GM21717 (cell line): ENCODE measurements around the gene MSL2.
A peak's percentile ranks its signal among the peaks of the same experiment; 100 is the strongest.
"Not testable (repeated sequence)": the region's sequence is repeated elsewhere in the genome, so short reads cannot be mapped to it uniquely, and the experiment has no call there.

ENCODE experiments used
- ATAC-seq: cut with Tn5 transposase; IDR thresholded peaks from one replicate; pipeline ENCODE4 v1.9.1; 2021; ENCODE audit warnings: mild to moderate bottlenecking, moderate library complexity; ENCODE audit not compliant: unreplicated experiment

The MSL2 gene

DNA sequence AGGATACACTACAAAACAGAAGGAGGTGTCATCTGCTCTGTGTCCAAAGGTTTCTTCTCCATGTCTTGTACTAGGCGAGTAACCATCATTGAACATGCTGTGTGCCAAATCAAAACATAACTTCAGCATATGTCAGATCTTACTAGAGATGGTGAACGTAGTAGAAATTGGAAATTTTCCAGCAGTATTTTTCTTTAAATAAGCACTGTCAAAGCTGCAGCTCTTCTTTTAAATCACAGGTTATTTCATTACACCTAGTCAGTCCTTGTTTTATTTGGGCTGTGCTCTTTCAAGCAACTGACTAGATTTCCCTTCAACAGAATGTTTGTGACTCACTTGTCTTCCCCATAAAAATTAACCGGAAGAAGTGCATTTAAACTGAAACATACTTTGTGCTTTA, 46.5 kb downstream of the MSL2 start:
- ATAC-seq = no peak

DNA sequence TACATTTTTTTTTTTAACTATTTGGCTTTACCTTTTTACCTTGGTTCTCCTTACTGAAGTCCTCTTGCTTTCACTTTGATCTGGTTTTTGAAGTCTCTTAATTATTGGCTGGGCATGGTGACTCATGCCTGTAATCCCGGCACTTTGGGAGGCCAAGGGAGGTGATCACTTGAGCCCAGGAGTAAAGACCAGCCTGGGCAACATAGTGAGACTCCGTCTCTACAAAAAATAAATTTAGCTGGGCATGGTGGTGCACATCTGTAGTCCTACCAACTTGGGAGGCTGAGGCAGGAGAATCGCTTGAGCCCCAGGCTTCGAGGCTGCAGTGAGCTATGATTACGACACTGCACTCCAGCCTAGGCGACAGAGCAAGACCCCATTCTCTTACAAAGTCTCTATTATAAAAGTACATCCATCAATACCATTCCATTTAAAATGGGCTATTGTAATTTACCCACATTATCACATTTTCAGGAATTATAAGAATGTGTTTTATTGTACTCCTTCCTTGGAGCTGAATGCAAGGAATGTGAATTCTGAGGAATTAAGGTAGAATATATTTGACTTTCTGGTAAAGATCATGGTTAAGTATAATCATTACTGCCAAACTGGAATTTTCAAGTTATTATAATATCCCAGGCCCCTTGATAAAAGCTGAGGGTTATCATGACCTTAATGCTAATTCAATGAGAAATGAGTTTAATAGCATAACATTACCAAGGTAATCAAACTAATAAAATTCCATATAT, 49.0 kb downstream of the MSL2 start:
- no peak for ATAC-seq

DNA sequence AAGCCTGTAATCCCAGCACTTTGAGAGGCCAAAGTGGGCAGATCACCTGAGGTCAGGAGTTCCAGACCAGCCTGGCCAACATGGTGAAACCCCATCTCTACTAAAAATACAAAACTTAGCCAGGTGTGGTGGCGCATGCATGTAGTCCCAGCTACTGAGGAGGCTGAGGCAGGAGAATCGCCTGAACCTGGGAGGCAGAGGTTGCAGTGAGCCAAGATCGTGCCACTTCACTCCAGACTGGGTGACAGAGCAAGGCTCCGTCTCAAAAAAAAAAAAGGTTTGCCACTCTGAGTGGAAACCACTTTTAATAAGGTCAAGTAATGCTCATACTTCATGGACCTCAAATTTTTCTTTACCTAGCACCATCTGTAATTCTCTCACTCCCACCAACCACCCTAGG, 51.7 kb downstream of the MSL2 start:
- not testable (repeated sequence) for ATAC-seq

DNA sequence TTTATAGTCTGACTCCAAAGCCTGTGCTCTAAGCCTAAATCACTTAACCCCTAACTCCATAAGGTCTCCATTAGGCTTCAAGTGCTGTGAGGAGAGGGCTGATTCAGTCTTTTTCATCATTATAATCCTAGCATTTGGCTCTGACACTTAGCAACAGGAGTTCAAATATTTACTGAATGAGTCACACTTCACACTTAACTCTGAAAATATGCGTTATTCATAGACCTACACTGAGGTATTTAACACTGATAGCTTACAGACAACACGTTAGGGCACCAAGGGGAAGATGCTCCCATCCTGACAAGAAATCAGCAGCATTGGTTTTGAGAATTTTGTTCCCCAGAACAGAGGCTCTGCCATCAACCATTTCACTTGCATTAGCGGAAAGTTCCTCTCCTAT, 53.5 kb downstream of the MSL2 start:
- ATAC-seq = no peak

DNA sequence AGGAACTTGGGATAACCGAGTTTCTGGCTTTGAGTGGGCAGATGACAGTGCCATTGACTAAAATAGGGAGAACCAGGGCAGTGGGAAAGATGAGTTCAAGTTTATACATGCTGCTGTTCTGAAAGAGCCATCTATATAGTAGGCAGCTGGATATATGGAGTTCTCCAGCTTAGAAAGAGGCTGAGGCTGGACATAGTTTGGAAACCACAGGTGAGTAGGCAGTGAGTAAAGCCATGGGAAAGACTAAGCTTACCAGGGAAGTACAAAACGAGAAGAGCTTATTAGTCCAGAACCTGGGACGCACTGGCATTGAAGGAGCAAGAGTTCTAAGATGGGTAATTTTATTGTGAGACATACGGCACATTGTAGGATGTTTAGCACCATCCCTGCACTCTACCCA, 54.2 kb downstream of the MSL2 start:
- no peak for ATAC-seq

DNA sequence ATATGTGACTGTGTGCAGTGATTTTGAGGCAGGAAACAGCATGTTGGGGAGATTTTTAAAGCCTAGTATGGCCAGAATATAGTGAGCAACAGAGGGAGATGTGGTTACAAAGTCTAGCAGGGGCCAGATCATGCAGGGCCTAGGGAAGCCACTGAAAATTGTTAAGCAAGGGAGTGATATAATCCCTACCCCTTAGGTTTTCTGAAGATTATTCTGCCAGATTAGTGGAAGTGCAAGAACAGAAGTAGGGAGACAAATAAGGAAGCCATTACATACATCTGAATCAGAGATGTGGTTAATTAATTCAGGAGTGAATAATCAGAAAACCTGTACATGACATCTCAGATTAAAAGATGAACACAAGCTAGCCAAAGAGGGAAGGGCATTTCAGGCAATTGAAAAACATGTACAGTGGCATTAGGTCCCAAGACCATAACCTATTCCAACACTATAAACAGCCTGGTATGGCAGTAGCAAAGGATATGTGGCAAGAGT, 54.8 kb downstream of the MSL2 start:
- ATAC-seq = no peak

DNA sequence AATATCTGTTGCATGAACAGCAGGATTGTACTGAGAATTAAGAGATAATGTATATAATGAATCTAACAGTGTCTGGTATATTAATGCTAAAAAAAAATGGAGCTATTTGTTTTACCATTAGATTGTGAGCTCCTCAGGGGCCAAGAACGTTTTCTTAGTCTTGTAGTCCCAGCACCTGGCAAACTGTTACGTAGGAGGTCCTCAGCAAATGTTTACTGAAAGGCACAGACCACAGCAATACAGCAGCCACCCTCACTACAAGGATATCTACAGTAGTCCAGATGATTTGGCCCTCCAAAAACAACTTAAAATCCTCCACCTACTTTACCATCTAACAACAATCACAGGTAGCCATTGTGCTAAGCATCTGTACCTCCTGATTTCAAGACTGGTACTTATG, 59.7 kb downstream of the MSL2 start:
- no peak for ATAC-seq

DNA sequence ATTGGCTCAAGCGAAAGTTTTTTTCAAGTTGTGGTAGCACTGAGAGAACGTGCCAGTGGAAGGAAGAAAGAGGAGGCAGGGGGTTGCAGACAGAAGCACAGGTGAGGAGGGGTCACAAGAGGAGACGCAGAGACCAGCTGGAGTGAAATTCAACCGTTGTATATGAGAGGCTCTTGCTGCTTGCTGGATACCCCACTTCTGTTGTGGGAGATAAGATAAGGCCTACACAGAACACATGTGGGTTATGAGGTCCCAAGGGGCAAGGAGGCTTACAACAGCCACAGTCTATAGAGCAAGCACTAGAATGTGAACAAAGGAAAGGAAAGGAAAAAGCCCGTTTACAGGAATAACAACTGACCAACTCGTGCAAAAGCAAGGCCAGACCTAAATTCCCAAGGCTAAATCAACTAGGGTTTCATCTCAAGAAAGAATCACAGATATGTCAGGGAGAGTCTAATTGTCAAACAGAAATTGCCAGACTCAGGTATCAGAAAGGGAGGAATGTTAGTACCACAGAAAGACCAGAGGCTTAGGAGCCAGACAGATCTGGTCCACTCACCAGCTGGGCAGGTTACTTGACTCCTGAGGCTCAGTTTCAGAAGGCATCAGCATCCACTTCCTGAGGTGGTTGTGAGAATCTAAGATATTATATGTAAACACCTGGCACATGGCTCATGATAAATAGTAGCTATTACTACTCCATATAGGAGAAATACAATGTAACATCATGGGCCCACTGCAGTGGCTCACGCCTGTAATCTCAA, 60.9 kb downstream of the MSL2 start:
- no peak for ATAC-seq

DNA sequence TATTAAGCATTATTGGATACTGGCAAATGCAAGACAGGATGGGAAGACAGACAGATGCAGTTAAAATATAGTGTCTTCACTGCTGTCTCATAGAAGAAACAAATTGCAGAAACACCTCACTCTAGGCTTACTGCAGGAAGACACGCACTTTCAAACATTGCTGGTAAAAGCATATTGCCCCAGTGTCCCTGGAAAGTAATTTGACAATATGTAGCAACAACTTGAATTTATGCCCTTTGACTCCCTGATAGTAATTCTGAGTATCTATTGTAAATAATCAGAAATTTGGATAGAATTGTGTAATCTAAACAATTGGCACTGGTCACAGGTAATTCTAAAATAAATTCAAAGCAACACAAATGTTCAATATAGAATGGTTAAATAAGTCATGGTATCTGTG, 62.0 kb downstream of the MSL2 start:
- no peak for ATAC-seq

DNA sequence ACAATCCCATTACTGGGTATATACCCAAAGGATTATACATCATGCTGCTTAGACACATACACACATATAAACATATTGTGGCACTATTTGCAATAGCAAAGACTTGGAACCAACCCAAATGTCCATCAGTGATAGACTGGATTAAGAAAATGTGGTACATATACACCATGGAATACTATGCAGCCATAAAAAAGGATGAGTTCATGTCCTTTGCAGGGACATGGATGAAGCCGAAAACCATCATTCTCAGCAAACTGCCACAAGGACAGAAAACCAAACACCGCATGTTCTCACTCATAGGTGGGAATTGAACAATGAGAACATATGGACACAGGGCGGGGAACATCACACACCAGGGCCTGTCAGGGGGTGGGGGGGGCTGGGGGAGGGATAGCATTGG, 64.5 kb downstream of the MSL2 start:
- not testable (repeated sequence) for ATAC-seq

DNA sequence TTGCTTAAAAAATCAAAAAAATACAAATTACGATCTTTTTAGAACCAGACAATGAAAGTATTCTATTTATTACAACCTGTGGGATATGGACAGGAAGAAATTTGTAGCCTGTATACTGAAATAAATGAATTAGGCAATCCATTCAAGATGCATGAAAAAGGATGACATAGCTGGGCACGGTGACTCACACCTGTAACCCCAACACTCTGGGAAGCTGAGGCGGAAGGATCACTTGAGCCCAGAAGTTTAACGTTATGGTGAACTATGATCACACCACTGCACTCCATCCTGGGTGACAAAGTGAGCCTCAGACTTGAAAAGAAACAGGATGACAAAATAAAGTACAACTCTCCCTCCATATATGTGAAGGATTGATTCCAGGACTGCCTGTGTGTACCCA, 74.1 kb downstream of the MSL2 start:
- ATAC-seq = no peak

DNA sequence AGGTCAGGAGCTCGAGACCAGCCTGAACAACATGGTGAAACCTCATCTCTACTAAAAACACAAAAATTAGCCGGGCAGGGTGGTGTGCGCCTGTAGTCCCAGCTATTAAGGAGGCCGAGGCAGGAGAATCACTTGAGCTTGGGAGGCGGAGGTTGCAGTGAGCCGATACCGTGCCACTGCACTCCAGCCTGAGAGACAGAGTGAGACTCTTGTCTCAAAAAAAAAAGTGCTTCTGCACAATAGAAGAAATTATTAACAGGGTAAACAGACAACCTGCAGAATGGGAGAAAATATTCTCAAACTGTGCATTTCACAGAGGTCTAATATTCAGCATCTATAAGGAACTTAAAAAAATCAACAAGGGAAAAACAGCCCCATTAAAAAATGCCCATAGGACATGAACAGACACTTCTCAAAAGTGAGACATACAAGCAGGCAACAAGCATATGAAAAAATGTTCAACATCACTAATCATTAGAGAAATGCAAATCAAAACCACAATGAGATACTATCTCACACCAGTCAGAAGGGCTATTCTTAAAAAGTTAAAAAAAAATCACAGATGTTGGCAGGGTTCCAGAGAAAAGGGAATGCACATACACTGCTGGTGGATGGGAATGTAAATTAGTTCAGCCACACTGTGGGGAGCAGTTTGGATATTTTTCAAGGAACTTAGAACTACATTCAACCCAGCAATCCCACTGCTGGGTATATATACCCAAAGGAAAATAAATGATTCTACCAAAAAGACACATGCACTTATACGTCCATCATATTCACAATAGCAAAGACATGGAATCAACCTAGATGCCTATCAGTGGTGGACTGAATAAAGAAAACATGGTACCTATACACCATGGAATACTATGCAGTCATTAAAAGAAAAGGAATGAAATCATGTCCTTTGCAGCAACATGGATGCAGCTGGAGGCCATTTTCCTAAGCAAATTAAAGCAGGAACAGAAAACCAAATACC, 75.5 kb downstream of the MSL2 start:
- peak; percentile 79 for ATAC-seq

DNA sequence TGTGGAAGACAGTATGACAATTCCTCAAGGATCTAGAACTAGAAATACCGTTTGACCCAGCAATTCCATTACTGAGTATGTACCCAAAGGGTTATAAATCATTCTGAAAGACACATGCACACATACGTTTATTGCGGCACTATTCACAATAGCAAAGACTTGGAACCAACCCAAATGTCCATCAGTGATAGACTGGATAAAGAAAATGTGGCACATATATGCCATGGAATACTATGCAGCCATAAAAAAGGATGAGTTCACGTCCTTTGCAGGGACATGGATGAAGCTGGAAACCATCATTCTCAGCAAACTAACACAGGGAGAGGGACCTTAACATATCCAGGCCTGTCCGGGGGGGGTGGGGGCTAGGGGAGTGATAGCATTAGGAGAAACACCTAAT, 76.4 kb downstream of the MSL2 start:
- ATAC-seq = not testable (repeated sequence)

DNA sequence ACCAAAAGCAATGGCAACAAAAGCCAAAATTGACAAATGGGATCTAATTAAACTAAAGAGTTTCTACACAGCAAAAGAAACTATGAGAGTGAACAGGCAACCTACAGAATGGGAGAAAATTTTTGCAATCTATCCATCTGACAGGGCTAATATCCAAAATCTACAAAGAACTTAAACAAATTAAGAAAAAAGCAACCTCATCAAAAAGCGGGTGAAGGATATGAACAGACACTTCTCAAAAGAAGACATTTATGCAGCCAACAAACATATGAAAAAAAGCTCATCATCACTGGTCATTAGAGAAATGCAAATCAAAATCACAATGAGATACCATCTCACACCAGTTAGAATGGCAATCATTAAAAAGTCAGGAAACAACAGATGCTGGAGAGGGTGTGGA, 76.8 kb downstream of the MSL2 start:
- ATAC-seq = not testable (repeated sequence)

DNA sequence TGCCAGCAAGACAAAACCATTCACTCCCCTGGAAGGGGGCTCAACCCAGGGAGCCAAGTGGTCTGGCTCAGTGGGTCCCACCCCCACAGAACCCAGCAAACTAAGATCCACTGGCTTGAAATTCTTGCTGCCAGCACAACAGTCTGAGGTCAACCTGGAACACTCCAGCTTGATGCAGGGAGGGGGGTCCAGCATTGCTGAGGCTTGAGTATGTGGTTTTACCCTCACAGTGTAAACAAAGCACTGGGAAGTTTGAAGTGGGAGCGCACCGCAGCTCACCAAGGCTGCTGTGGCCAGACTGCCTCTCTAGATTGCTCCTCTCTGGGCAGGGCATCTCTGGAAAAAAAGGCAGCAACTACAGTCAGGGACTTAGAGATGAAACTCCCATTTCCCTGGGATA, 81.7 kb downstream of the MSL2 start:
- no peak for ATAC-seq

DNA sequence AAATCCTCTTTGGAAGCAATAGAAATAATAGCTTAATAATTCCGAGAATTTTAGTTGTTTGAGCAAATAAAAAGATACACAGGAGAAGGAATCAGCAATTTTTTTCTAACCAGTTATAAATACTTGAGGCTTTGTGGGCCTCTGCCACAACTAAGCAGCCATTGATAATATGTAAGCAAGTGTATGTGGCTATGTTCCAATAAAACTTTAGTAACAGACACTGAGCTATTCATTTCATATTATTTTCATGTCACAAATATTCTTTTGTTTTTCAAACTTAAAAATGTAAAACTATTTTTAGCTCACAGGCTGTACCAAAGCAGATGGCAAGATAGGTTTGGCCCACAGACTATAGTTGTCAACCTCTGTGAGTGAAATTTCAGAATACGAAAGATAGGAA, 85.7 kb downstream of the MSL2 start:
- ATAC-seq = no peak

DNA sequence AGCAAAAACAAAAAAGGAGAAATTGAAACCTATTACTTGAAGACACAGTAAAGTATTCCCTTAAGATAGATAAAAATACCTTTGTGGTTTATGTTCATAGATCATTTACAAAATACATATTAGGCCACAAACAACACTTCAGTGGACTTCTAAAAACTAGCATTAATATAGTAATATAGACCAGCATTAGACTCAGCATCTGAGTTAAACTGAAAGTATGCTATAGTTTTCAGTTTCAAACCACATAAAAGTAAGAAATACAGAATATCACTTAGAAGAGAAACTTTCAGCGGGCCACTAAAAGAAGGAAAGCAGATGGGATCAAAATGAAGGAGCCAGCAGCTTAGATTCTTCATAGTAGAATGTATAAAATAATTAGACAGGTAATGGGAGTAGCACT, 86.6 kb downstream of the MSL2 start:
- ATAC-seq = peak; percentile 93

DNA sequence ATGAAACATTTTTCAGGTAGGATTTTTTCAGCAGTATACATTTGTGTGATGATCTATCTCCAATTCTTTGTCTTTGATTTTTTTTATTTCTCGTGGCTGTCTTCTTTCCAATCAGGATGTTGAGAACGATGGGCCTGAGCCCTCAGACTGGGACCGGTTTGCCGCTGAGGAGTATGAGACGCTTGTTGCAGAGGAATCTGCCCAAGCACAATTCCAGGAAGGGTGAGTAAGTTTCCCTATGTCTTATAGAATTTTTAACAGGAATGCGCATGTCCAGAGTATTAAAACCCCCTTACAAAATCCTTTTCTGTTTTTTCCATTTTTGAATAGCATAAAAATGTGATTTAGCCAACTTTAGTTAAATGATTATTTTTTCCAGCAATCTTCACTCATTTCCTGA, 90.0 kb downstream of the MSL2 start:
- no peak for ATAC-seq

DNA sequence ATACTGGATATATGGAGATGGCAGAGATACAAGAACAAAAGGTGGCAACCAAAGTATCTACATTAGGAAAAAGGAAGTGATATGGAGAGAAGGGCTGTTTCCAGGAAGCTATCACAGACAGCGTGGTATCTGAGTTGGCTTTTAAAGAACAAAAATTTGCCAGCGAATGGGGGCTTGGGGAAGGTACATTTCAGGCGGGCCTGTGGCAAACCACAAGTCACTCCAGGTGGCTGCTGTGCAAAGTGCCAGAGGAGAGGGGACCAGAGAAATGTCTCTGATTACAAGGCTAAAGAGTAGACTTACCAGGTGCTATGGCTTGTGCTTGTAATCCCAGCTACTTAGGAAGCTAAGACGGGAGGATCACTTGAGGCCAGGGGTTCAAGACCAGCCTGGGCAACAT, 91.1 kb downstream of the MSL2 start:
- no peak for ATAC-seq
